SU-DHL-6 (cell line): ENCODE measurements around the gene MYOCD.
A peak's percentile ranks its signal among the peaks of the same experiment; 100 is the strongest.

Source experiments
- H2AFZ ChIP-seq: fragments of 200-600 bp; sonication (generic); 2 replicates; pipeline ENCODE4 v1.6.1; 2014; ENCODE audit warnings: low read depth, mild to moderate bottlenecking, moderate library complexity, mixed read lengths, antibody characterized with exemption, low read length; ENCODE audit not compliant: severe bottlenecking
- H3F3A ChIP-seq: fragments of 200-600 bp; shearing (Covaris generic); 2 replicates; pipeline ENCODE4 v1.6.0; 2016; ENCODE audit warnings: antibody characterized with exemption, mild to moderate bottlenecking; ENCODE audit not compliant: insufficient read depth
- H3K27ac ChIP-seq: fragments of 200-600 bp; sonication (generic); 2 replicates; pipeline ENCODE4 v1.5.1; 2016; ENCODE audit warnings: low read depth, mild to moderate bottlenecking, low read length, moderate library complexity, mixed read lengths
- H3K27me3 ChIP-seq: fragments of 200-600 bp; sonication (generic), shearing (Covaris generic); 2 replicates; pipeline ENCODE4 v1.6.0; 2014; ENCODE audit warnings: mild to moderate bottlenecking, low read length
- H3K36me3 ChIP-seq: fragments of 200-600 bp; sonication (generic); 2 replicates; pipeline ENCODE4 v1.6.1; 2014; ENCODE audit warnings: mild to moderate bottlenecking, low read length, mixed read lengths
- H3K4me2 ChIP-seq: fragments of 300-600, 200-600 bp; shearing (Covaris generic), sonication (generic); 2 replicates; pipeline ENCODE4 v1.6.0; 2014; ENCODE audit warnings: low read length, low read depth, mild to moderate bottlenecking; ENCODE audit not compliant: poor library complexity, severe bottlenecking
- H3K4me3 ChIP-seq: fragments of 200-600 bp; sonication (generic); 2 replicates; pipeline ENCODE4 v1.5.1; 2014; ENCODE audit warnings: antibody characterized with exemption, low read length, mild to moderate bottlenecking, mixed read lengths; ENCODE audit not compliant: insufficient read depth, poor library complexity, severe bottlenecking
- H3K79me2 ChIP-seq: fragments of 200-600 bp; sonication (generic); 2 replicates; pipeline ENCODE4 v1.6.1; 2014; ENCODE audit warnings: mild to moderate bottlenecking, low read length, moderate library complexity; ENCODE audit not compliant: insufficient read depth
- H3K9ac ChIP-seq: fragments of 200-600 bp; sonication (generic); 2 replicates; pipeline ENCODE4 v1.7.0; 2014; ENCODE audit warnings: mild to moderate bottlenecking, low read length
- H3K9me2 ChIP-seq: fragments of 200-600 bp; sonication (generic); replicated peaks from 2 replicates; pipeline ENCODE4 v1.6.1; 2014; ENCODE audit warnings: low read length; ENCODE audit not compliant: insufficient read depth
- H3K9me3 ChIP-seq: fragments of 200-600 bp; sonication (generic); 2 replicates; pipeline ENCODE4 v1.6.1; 2014; ENCODE audit warnings: low read length, mixed read lengths; ENCODE audit not compliant: insufficient read depth
- H4K20me1 ChIP-seq: fragments of 200-600 bp; sonication (generic); 2 replicates; pipeline ENCODE4 v1.6.1; 2014; ENCODE audit warnings: low read depth, mild to moderate bottlenecking, antibody characterized with exemption, low read length, moderate library complexity, mixed read lengths
- CTCF ChIP-seq: fragments of 200-600 bp; sonication (generic); IDR thresholded peaks from one replicate; pipeline ENCODE4 v1.5.1; 2017; ENCODE audit warnings: antibody characterized with exemption, mild to moderate bottlenecking, low read length, moderate library complexity; ENCODE audit not compliant: insufficient read depth, poor library complexity, severe bottlenecking
- EZH2phosphoT487 ChIP-seq: fragments of 200-600 bp; sonication (generic), shearing (Covaris generic); conservative IDR thresholded peaks from 2 replicates; pipeline ENCODE4 v1.6.1; 2018; ENCODE audit warnings: mild to moderate bottlenecking, antibody characterized with exemption, low read length, moderate library complexity, mixed read lengths

Gene MYOCD

GRCh38 chr17:12667299-12667958 lies 1.7 kb downstream of the MYOCD start:
- Histone ChIP-seq H3K27ac (no peak overlapping the region), H3K9me3 (no peaks in the 10 kb centered on the region), H3K9ac (no peak overlapping the region), H3K79me2 (no peaks in the 10 kb centered on the region), H3K4me2 (no peak overlapping the region), H3K9me2 (no peaks in the 10 kb centered on the region), H3K4me3 (no peak overlapping the region), H3K36me3 (no peaks in the 10 kb centered on the region), H2AFZ (no peak overlapping the region), H4K20me1 (no peaks in the 10 kb centered on the region), H3K27me3 (no peaks in the 10 kb centered on the region), H3F3A (no peaks in the 10 kb centered on the region)
- TF ChIP-seq EZH2phosphoT487: no peak
- TF ChIP-seq CTCF: peak; percentile 15

- Histone ChIP-seq H3K9me3 (no peaks in the 10 kb centered on the region), H3K4me3 (no peak overlapping the region), H3K36me3 (no peaks in the 10 kb centered on the region), H3K27ac (no peak overlapping the region), H4K20me1 (no peaks in the 10 kb centered on the region), H3K79me2 (no peaks in the 10 kb centered on the region), H3K4me2 (no peak overlapping the region), H3F3A (no peaks in the 10 kb centered on the region), H3K9me2 (no peaks in the 10 kb centered on the region), H2AFZ (no peak overlapping the region), H3K9ac (no peak overlapping the region), H3K27me3 (no peaks in the 10 kb centered on the region; the same call in 1 of the 2 replicates)
- TF ChIP-seq EZH2phosphoT487: no peak
- TF ChIP-seq CTCF: no peak
These were observed 6.2 kb downstream of the MYOCD start for GRCh38 chr17:12671906-12672305.

GRCh38 chr17:12672947-12673346 lies 7.3 kb downstream of the MYOCD start:
- H3K27me3 ChIP-seq: no peaks in the 10 kb centered on the region; the same call in 1 of the 2 replicates
- no peak overlapping the region for H2AFZ ChIP-seq
- H3F3A ChIP-seq: no peaks in the 10 kb centered on the region
- no peak overlapping the region for H3K9ac ChIP-seq
- H3K9me2 ChIP-seq: no peaks in the 10 kb centered on the region
- H3K36me3 ChIP-seq: no peaks in the 10 kb centered on the region
- H3K4me2 ChIP-seq: no peak overlapping the region
- no peak for TF ChIP-seq CTCF
- TF ChIP-seq EZH2phosphoT487: no peak
- H3K79me2 ChIP-seq: no peaks in the 10 kb centered on the region
- no peak overlapping the region for H3K27ac ChIP-seq
- no peaks in the 10 kb centered on the region for H3K9me3 ChIP-seq
- H4K20me1 ChIP-seq: no peaks in the 10 kb centered on the region
- H3K4me3 ChIP-seq: no peak overlapping the region
